Panc1 (cell line): ENCODE data around the gene UTY. TPM values are rescaled to one million over a fixed set of nuclear protein-coding genes. Genes with fewer than 3 reads are reported as not detected.

ENCODE experiments used
- ATAC-seq: fragments of 200-7000 bp; cut with Tn5 transposase; 2 replicates; pipeline ENCODE4 v1.9.1; 2020; ENCODE audit warnings: mild to moderate bottlenecking, moderate library complexity
- BruUV-seq: library from RNA; stranded (reverse); fragments of 400-500 nt; replicated peaks from 2 replicates; lab custom pipeline; 2021; lab: Mats Ljungman, UMichigan
- CTCF ChIA-PET: fragments of 300-600 bp; sonication (Branson Sonifier 250); formaldehyde crosslinking; loops from one replicate; lab custom pipeline; 2022; ENCODE audit warnings: antibody characterized with exemption; lab: Charles Lee
- POLR2A ChIA-PET: fragments of 300-600 bp; sonication (Branson Sonifier 250); formaldehyde crosslinking; loops from one replicate; lab custom pipeline; 2022; ENCODE audit warnings: antibody characterized with exemption; lab: Charles Lee
- DNase-seq: peaks from one replicate; pipeline ENCODE4 v3.0.0-alpha.2; 2010; ENCODE audit warnings: low read depth, low spot score
- H3K27ac ChIP-seq: 2 replicates; pipeline ENCODE4 v1.5.1; 2011; ENCODE audit warnings: mild to moderate bottlenecking, low read length, inconsistent platforms
- H3K27me3 ChIP-seq: fragments of 200-500 bp; sonication (Bioruptor generic); 2 replicates; pipeline ENCODE4 v1.6.0; 2014; ENCODE audit warnings: low read length, inconsistent platforms; ENCODE audit not compliant: control insufficient read depth, insufficient read depth
- H3K36me3 ChIP-seq: fragments of 200-500 bp; sonication (Bioruptor generic); 2 replicates; pipeline ENCODE4 v1.5.1; 2014; ENCODE audit warnings: inconsistent platforms, mild to moderate bottlenecking, low read length, moderate library complexity; ENCODE audit not compliant: control insufficient read depth, insufficient read depth
- H3K4me1 ChIP-seq: 2 replicates; pipeline ENCODE4 v1.5.1; 2011; ENCODE audit warnings: inconsistent platforms, mild to moderate bottlenecking, low read length, moderate library complexity; ENCODE audit not compliant: control insufficient read depth, insufficient read depth
- H3K4me3 ChIP-seq, 2 experiments: 2 replicates each; pipeline ENCODE4 v1.5.1; 2011 to 2012; ENCODE audit warnings: low read depth in 2 of 2, low read length in 2 of 2, mild to moderate bottlenecking in 2 of 2, inconsistent platforms in 1 of 2, moderate library complexity in 1 of 2
- H3K9me3 ChIP-seq: fragments of 200-500 bp; sonication (Bioruptor generic); 2 replicates; pipeline ENCODE4 v1.5.1; 2014; ENCODE audit warnings: low read depth, mild to moderate bottlenecking, inconsistent platforms, low read length, moderate library complexity; ENCODE audit not compliant: control insufficient read depth, insufficient read depth
- POLR2AphosphoS5 ChIP-seq: IDR thresholded peaks from 2 replicates; pipeline ENCODE4 v1.6.1; 2012; ENCODE audit warnings: mild to moderate bottlenecking, low read depth, low read length, moderate library complexity
- REST ChIP-seq, 2 experiments: IDR thresholded peaks; 2 replicates each; pipeline ENCODE4 v1.6.1; 2011 to 2012; ENCODE audit warnings: low read depth in 2 of 2, control low read depth in 1 of 2, low read length in 1 of 2, mild to moderate bottlenecking in 1 of 2, moderate library complexity in 1 of 2; ENCODE audit not compliant: insufficient read depth in 1 of 2
- SIN3A ChIP-seq: IDR thresholded peaks from 2 replicates; pipeline ENCODE4 v1.6.1; 2012; ENCODE audit warnings: low read depth, mild to moderate bottlenecking, low read length, moderate library complexity, borderline replicate concordance; ENCODE audit not compliant: insufficient read depth
- TCF7L2 ChIP-seq: IDR thresholded peaks from 2 replicates; pipeline ENCODE4 v1.6.1; 2011; ENCODE audit warnings: mild to moderate bottlenecking, low read depth, low read length, inconsistent platforms
- in situ Hi-C: cut with HindIII; loops from 2 replicates; pipeline ENCODE4 v1.10.0; 2016; ENCODE audit warnings: low sequenced_read_pairs, low pct_unique_long_range_greater_than_20kb
- intact Hi-C: fragments of 100-400 bp; cut with micrococcal nuclease; formaldehyde crosslinking; loops from one replicate; pipeline ENCODE4 v1.10.0; 2022; ENCODE audit not compliant: unreplicated experiment
- total RNA-seq: library from RNA; stranded (reverse); gene quantifications from one replicate; pipeline ENCODE4 v1.2.1, GENCODE V29; 2021; ENCODE audit not compliant: unreplicated experiment
- TF ChIP-seq, protein P1 (sequence below): fragments of 450-650 bp; IDR thresholded peaks from 2 replicates; pipeline ENCODE4 v1.5.1; 2017; ENCODE audit warnings: mild to moderate bottlenecking

Gene UTY
- total RNA-seq, 1 experiment from 2014 or later = 0.10 TPM

- Histone ChIP-seq H3K4me3 (no peak overlapping the region), H3K9me3 (no peaks in the 10 kb centered on the region), H3K4me1 (no peaks in the 10 kb centered on the region), H3K27me3 (no peaks in the 10 kb centered on the region), H3K36me3 (no peaks in the 10 kb centered on the region), H3K27ac (no peak overlapping the region)
- intact Hi-C loops (no loop called here), in situ Hi-C loops (no loop called here)
- TF ChIP-seq TCF7L2 = no peak
- TF ChIP-seq POLR2AphosphoS5 = no peak
- TF ChIP-seq REST (IDR thresholded peaks at IDR 0.05; ENCODE audit: insufficient read depth in 1 of 2, low read depth in 2 of 2, low read length in 1 of 2) = no peak
- TF ChIP-seq, protein P1, sequence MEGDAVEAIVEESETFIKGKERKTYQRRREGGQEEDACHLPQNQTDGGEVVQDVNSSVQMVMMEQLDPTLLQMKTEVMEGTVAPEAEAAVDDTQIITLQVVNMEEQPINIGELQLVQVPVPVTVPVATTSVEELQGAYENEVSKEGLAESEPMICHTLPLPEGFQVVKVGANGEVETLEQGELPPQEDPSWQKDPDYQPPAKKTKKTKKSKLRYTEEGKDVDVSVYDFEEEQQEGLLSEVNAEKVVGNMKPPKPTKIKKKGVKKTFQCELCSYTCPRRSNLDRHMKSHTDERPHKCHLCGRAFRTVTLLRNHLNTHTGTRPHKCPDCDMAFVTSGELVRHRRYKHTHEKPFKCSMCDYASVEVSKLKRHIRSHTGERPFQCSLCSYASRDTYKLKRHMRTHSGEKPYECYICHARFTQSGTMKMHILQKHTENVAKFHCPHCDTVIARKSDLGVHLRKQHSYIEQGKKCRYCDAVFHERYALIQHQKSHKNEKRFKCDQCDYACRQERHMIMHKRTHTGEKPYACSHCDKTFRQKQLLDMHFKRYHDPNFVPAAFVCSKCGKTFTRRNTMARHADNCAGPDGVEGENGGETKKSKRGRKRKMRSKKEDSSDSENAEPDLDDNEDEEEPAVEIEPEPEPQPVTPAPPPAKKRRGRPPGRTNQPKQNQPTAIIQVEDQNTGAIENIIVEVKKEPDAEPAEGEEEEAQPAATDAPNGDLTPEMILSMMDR = no peak
- TF ChIP-seq SIN3A = no peak
- no peak for ATAC-seq
- ChIA-PET CTCF (no interaction called here), POLR2A (no interaction called here)
- no TSS peak for BruUV-seq
- no peak for DNase-seq
Observed at GRCh38 chrY:13210961-13211646, 268.7 kb downstream of the UTY start.

DNA sequence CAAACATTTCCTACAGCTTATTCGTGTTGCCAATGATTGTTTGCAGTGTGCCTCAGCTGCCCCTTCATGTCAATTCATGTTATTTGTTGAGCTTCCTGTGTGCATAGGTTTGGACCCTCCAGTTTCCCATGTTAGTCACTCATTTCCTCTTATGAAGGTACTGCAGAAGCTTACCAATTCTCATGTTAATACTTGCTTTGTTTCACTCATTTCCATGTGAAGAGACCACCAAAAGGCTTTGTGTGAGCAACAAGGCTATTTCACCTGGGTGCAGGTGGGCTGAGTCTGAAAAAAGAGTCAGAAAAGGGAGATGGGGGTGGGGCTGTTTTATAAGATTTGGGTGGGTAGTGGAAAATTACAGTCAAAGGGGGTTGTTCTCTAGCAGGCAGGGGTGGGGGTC lies 274.6 kb downstream of the UTY start:
- POLR2A ChIA-PET = no interaction called here
- intact Hi-C loops (no loop called here), in situ Hi-C loops (no loop called here)
- ATAC-seq = no peak
- no peak for DNase-seq
- Histone ChIP-seq H3K27ac (no peak overlapping the region), H3K9me3 (no peaks in the 10 kb centered on the region), H3K27me3 (no peaks in the 10 kb centered on the region), H3K4me3 (no peak overlapping the region), H3K36me3 (no peaks in the 10 kb centered on the region), H3K4me1 (no peaks in the 10 kb centered on the region)
- no TSS peak for BruUV-seq
- TF ChIP-seq SIN3A (no peak), POLR2AphosphoS5 (no peak), REST (IDR thresholded peaks at IDR 0.05; ENCODE audit: insufficient read depth in 1 of 2, low read depth in 2 of 2, low read length in 1 of 2) (no peak), TCF7L2 (no peak)
- TF ChIP-seq, protein P1 = no peak
- CTCF ChIA-PET = no interaction called here
